Bronchial epithelial cell (primary cell): ENCODE measurements around the gene CADM1. TPM values are rescaled to one million over a fixed set of nuclear protein-coding genes. Genes with fewer than 3 reads are reported as not detected.

ENCODE experiments used
- DNase-seq: peaks from one replicate; pipeline ENCODE4 v3.0.0-alpha.2; 2010; ENCODE audit warnings: low read depth
- FAIRE-seq: peaks from 2 replicates; lab custom pipeline; 2011; peaks lifted over from hg19 to GRCh38; lab: Jason Lieb, UNC
- H3K27me3 ChIP-seq: 2 replicates; pipeline ENCODE4 v1.5.1; 2011; ENCODE audit warnings: low read length; ENCODE audit not compliant: control insufficient read depth, insufficient read depth
- H3K36me3 ChIP-seq: 2 replicates; pipeline ENCODE4 v1.5.1; 2011; ENCODE audit warnings: low read length; ENCODE audit not compliant: control insufficient read depth, insufficient read depth
- H3K4me3 ChIP-seq: 2 replicates; pipeline ENCODE4 v1.5.1; 2011; ENCODE audit warnings: mild to moderate bottlenecking, low read depth, low read length, control low read depth
- total RNA-seq: library from RNA; depleted of rRNA; stranded (reverse); fragments of >200 nt; gene quantifications from 2 replicates; pipeline ENCODE4 v1.2.1, GENCODE V29; 2014
- TF ChIP-seq, protein P1 (sequence below): IDR thresholded peaks from 2 replicates; pipeline ENCODE4 v1.5.1; 2011; ENCODE audit warnings: mild to moderate bottlenecking, moderate library complexity, low read length, control low read depth, inconsistent platforms; ENCODE audit not compliant: insufficient read depth, severe bottlenecking

Gene CADM1
- total RNA-seq, 1 donor from 2014 or later, result 1.6 TPM

DNA sequence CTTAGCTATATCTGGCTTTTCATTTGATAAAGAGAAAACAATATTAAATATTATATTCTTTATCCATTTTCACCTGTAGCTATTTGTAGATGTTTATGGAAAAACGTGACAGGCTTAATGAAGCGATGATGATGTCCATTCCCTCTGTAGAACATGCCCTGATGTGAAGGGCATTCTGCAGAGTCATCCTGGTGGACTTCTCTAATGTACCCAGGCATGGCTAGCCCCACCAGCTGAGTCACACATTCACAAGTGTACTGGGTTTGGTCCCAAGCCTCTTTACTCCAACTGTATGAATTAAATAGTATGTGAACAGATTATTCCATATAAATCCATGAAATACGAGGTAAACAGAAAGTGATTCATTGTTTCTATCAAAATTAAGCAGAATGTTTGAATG lies 139.3 kb downstream of the CADM1 start:
- no peaks in the 10 kb centered on the region for H3K27me3 ChIP-seq
- no peak for FAIRE-seq
- H3K4me3 ChIP-seq, result no peak overlapping the region
- H3K36me3 ChIP-seq, result no peaks in the 10 kb centered on the region
- TF ChIP-seq, protein P1, sequence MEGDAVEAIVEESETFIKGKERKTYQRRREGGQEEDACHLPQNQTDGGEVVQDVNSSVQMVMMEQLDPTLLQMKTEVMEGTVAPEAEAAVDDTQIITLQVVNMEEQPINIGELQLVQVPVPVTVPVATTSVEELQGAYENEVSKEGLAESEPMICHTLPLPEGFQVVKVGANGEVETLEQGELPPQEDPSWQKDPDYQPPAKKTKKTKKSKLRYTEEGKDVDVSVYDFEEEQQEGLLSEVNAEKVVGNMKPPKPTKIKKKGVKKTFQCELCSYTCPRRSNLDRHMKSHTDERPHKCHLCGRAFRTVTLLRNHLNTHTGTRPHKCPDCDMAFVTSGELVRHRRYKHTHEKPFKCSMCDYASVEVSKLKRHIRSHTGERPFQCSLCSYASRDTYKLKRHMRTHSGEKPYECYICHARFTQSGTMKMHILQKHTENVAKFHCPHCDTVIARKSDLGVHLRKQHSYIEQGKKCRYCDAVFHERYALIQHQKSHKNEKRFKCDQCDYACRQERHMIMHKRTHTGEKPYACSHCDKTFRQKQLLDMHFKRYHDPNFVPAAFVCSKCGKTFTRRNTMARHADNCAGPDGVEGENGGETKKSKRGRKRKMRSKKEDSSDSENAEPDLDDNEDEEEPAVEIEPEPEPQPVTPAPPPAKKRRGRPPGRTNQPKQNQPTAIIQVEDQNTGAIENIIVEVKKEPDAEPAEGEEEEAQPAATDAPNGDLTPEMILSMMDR, result no peak
- DNase-seq, result no peak

DNA sequence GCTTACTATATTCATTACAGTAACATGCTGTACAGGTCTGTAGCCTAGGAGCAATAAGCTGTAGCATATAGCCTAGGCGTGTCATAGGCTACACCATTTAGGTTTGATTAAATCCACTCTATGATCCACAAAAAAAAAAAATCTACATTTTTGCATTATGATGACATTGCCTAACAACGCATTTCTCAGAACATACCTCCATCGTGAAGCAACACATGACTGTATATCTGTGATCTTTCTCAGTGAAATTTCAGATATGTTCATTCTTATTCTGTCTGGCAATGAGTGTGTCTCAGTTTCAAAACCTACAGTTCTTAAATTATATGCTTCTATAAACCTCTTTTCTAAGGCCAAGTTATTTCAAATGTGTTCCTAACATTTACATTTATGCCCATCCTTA lies 140.3 kb downstream of the CADM1 start:
- no peak overlapping the region for H3K4me3 ChIP-seq
- no peaks in the 10 kb centered on the region for H3K36me3 ChIP-seq
- TF ChIP-seq, protein P1, result no peak
- H3K27me3 ChIP-seq, result no peaks in the 10 kb centered on the region
- FAIRE-seq (no peak), DNase-seq (no peak)

DNA sequence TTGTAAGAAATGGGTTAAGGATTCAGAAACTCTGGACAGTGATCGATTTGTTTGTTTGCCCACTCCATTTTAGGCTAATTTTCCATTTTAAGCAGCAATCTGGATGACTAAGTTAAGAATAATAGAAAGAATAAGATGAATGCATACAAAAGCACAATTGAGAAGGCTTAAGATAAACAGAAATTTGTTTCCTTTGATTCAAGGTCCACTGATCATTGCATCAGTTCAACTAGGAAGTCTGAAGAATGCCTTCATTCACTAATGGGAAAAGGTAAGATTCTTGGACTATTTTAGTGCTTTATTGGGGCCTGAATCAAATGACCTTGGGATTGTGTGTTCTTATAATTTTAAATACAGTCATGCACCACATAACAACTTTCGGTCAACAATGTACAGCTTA lies 140.8 kb downstream of the CADM1 start:
- TF ChIP-seq, protein P1, result no peak

DNA sequence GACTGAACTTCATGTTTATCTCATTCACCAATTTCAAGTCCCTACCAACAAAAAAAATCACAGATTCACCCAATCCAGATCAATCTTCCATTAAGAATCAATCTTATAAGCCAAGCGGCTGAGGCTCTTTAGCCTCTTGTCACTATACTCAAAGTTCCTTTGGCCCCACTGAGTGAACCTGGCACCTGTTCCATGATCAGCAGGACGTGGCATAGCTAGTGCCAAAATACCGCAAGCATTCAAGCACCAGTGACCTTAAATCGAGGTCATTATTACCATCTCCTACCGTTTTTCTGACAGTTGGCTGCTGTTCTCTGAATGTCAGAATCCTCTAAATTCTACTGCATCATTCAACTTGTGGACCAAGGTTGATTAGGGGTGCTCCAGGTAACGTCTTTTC lies 141.2 kb downstream of the CADM1 start:
- FAIRE-seq, result no peak
- no peaks in the 10 kb centered on the region for H3K36me3 ChIP-seq
- no peaks in the 10 kb centered on the region for H3K27me3 ChIP-seq
- TF ChIP-seq, protein P1, result no peak
- H3K4me3 ChIP-seq, result no peak overlapping the region
- no peak for DNase-seq

More for the DNA sequence above, 140.8 kb downstream of the CADM1 start:
- Histone ChIP-seq H3K4me3 (no peak overlapping the region), H3K27me3 (no peaks in the 10 kb centered on the region), H3K36me3 (no peaks in the 10 kb centered on the region)
- DNase-seq (no peak), FAIRE-seq (no peak)

DNA sequence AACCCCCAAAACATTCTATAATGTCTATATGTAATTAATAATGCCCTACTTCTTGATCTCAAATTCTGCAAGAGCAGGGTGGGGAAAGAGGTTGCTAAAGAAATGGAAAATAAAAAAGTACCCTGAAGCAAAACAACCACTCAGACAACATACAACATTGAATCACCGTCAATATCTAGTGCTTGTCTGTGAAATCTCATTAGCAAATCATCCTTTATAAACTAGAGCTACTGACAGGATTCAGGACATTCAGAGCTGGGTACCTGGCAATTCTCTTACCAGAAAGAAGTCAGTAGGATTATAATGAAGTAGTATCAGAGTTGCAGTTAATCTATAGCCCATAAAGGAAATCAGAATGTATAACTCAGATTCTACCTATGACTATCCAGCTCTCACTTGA lies 143.2 kb downstream of the CADM1 start:
- Histone ChIP-seq H3K36me3 (no peaks in the 10 kb centered on the region), H3K27me3 (no peaks in the 10 kb centered on the region), H3K4me3 (no peak overlapping the region)
- FAIRE-seq, result no peak
- TF ChIP-seq, protein P1, result no peak
- DNase-seq, result no peak

DNA sequence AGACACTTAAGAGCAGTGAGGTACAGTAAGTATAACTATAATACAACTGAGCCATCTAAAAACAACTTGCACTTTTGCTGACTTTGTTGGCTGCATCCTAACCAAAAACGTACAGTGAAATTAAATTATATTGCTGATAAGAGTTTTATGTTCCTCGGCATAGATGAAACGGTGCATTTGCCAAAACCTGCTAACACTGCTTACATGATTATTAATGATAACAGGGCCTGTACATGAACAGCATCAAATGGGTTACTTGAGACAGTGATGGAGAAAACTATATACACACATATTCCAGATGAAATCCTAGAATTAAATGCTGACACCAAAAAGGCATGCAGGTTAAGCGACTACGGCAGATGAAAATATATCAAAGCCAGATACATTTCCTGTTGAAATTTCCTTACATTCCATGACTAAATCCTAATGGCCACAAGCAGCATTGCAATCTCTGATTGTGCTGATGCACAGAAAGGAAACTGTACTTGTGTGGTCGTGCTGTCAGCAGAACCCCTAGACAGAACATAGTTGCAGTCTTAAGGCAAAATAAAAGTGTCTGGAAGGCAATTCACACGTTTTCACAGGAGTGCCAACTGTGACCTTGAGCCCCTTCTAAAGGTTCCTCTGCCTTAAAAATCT lies 143.9 kb downstream of the CADM1 start:
- no peak for FAIRE-seq
- TF ChIP-seq, protein P1, result no peak
- Histone ChIP-seq H3K36me3 (no peaks in the 10 kb centered on the region), H3K27me3 (no peaks in the 10 kb centered on the region), H3K4me3 (no peak overlapping the region)
- DNase-seq, result no peak
